SK-N-SH (cell line): ENCODE measurements around the gene NDUFB11. TPM values are rescaled to one million over a fixed set of nuclear protein-coding genes. Genes with fewer than 3 reads are reported as not detected.

Experiments
- CTCF ChIA-PET: fragments of 300-600, 350-600 bp; formaldehyde crosslinking; extraction: SDS; loops from one replicate; lab custom pipeline; 2021; lab: Yijun Ruan, JAX
- POLR2A ChIA-PET: fragments of 350-600 bp; sonication (Branson Sonifier 250); formaldehyde crosslinking; extraction: SDS; loops from one replicate; lab custom pipeline; 2020; ENCODE audit warnings: antibody characterized with exemption, inconsistent platforms; lab: Yijun Ruan, JAX
- DNase-seq: peaks from one replicate; pipeline ENCODE4 v3.0.0; 2012
- H2AFZ ChIP-seq: fragments of 200-600 bp; sonication (generic); 2 replicates; pipeline ENCODE4 v1.8.1; 2016; ENCODE audit warnings: antibody characterized with exemption, mild to moderate bottlenecking, low read depth
- H3F3A ChIP-seq: fragments of 200-600 bp; sonication (generic); replicated peaks from 2 replicates; pipeline ENCODE3; 2016; ENCODE audit warnings: antibody characterized with exemption, mild to moderate bottlenecking; ENCODE audit not compliant: insufficient read depth
- H3K27ac ChIP-seq, 2 experiments: fragments of 200-500 bp in 1 of 2; fragments of 200-600 bp in 1 of 2; sonication (Bioruptor generic) in 1 of 2; sonication (generic), shearing (Covaris generic) in 1 of 2; 2 replicates each; pipeline versions ENCODE4 v1.5.1 to v1.6.1; 2014 to 2016; ENCODE audit warnings: low read depth in 2 of 2, inconsistent platforms in 1 of 2, low read length in 1 of 2, mild to moderate bottlenecking in 1 of 2, mixed read lengths in 1 of 2
- H3K27me3 ChIP-seq: fragments of 200-600 bp; sonication (generic), shearing (Covaris generic); 2 replicates; pipeline ENCODE4 v1.6.1; 2016; ENCODE audit warnings: mixed run types; ENCODE audit not compliant: insufficient read depth
- H3K36me3 ChIP-seq, 2 experiments: fragments of 200-500 bp in 1 of 2; fragments of 200-600 bp in 1 of 2; sonication (Bioruptor generic) in 1 of 2; sonication (generic) in 1 of 2; replicated peaks in 1 of 2; 2 replicates each; pipeline versions ENCODE3 to v1.5.1; 2014 to 2016; ENCODE audit warnings: low read length in 1 of 2, mild to moderate bottlenecking in 1 of 2; ENCODE audit not compliant: insufficient read depth in 2 of 2, control insufficient read depth in 1 of 2
- H3K4me1 ChIP-seq, 2 experiments: fragments of 200-500 bp in 1 of 2; fragments of 200-600 bp in 1 of 2; sonication (Bioruptor generic) in 1 of 2; sonication (generic), shearing (Covaris generic) in 1 of 2; 2 replicates each; pipeline versions ENCODE4 v1.5.1 to v1.6.1; 2014 to 2016; ENCODE audit warnings: low read depth in 1 of 2, low read length in 1 of 2, mixed run types in 1 of 2; ENCODE audit not compliant: insufficient read depth in 2 of 2, control insufficient read depth in 1 of 2
- H3K4me2 ChIP-seq: fragments of 200-600 bp; sonication (generic), shearing (Covaris generic); 2 replicates; pipeline ENCODE4 v1.6.1; 2017; ENCODE audit warnings: mixed run types
- H3K4me3 ChIP-seq, 2 experiments: fragments of 200-500 bp in 1 of 2; fragments of 200-600 bp in 1 of 2; sonication (Bioruptor generic) in 1 of 2; sonication (generic), shearing (Covaris generic) in 1 of 2; 2 replicates each; pipeline versions ENCODE4 v1.5.1 to v1.8.1; 2014 to 2016; ENCODE audit warnings: low read depth in 2 of 2, inconsistent platforms in 1 of 2, low read length in 1 of 2, mild to moderate bottlenecking in 1 of 2, mixed read lengths in 1 of 2, moderate library complexity in 1 of 2
- H3K79me2 ChIP-seq: fragments of 200-600 bp; sonication (generic); 2 replicates; pipeline ENCODE4 v1.8.1; 2017; ENCODE audit warnings: mild to moderate bottlenecking; ENCODE audit not compliant: insufficient read depth
- H3K9ac ChIP-seq: fragments of 200-600 bp; sonication (generic); 2 replicates; pipeline ENCODE4 v1.6.1; 2017; ENCODE audit warnings: mixed run types
- H3K9me2 ChIP-seq: fragments of 200-600 bp; sonication (generic); 2 replicates; pipeline ENCODE4 v1.6.1; 2017; ENCODE audit warnings: mixed run types
- H3K9me3 ChIP-seq: fragments of 200-600 bp; sonication (generic); 2 replicates; pipeline ENCODE4 v1.6.1; 2017; ENCODE audit warnings: mixed run types, mild to moderate bottlenecking, moderate library complexity
- H4K20me1 ChIP-seq: fragments of 200-600 bp; sonication (generic); 2 replicates; pipeline ENCODE4 v1.6.1; 2017; ENCODE audit warnings: mild to moderate bottlenecking, mixed run types; ENCODE audit not compliant: insufficient read depth
- CTCF ChIP-seq: fragments of 200-600 bp; sonication (generic); IDR thresholded peaks from 2 replicates; pipeline ENCODE4 v1.6.1; 2017; ENCODE audit warnings: antibody characterized with exemption, mild to moderate bottlenecking, moderate library complexity
- ELF1 ChIP-seq: IDR thresholded peaks from 2 replicates; pipeline ENCODE4 v1.4.0; 2012
- FOXM1 ChIP-seq: IDR thresholded peaks from 2 replicates; pipeline ENCODE4 v1.4.0; 2012; ENCODE audit warnings: low read depth, mild to moderate bottlenecking
- GABPA ChIP-seq: IDR thresholded peaks from 2 replicates; pipeline ENCODE4 v1.4.0; 2012; ENCODE audit warnings: low read depth, mild to moderate bottlenecking
- MAX ChIP-seq: IDR thresholded peaks from 2 replicates; pipeline ENCODE4 v1.4.0; 2012; ENCODE audit warnings: low read depth
- MEF2A ChIP-seq: IDR thresholded peaks from 2 replicates; pipeline ENCODE4 v1.4.0; 2012; ENCODE audit warnings: low read depth, borderline replicate concordance
- MXI1 ChIP-seq: IDR thresholded peaks from 2 replicates; pipeline ENCODE4 v1.6.1; 2012; ENCODE audit warnings: mild to moderate bottlenecking, low read depth, low read length, improper control_type of control experiment
- NFIC ChIP-seq: IDR thresholded peaks from 2 replicates; pipeline ENCODE4 v1.4.0; 2012; ENCODE audit warnings: borderline replicate concordance
- PBX3 ChIP-seq: IDR thresholded peaks from 2 replicates; pipeline ENCODE4; 2012
- RAD21 ChIP-seq: IDR thresholded peaks from 2 replicates; pipeline ENCODE4 v1.6.1; 2012; ENCODE audit warnings: mild to moderate bottlenecking, low read length
- RFX5 ChIP-seq: IDR thresholded peaks from 2 replicates; pipeline ENCODE4 v1.6.1; 2012; ENCODE audit warnings: mild to moderate bottlenecking, improper control_type of control experiment, low read length
- RXRA ChIP-seq: IDR thresholded peaks from 2 replicates; pipeline ENCODE4 v1.4.0; 2012; ENCODE audit warnings: low read depth, mild to moderate bottlenecking, borderline replicate concordance
- TAF1 ChIP-seq: IDR thresholded peaks from 2 replicates; pipeline ENCODE4 v1.6.1; 2012; ENCODE audit warnings: low read depth, mild to moderate bottlenecking, low read length, moderate library complexity, borderline replicate concordance
- TCF12 ChIP-seq: IDR thresholded peaks from 2 replicates; pipeline ENCODE4 v1.4.0; 2012
- YY1 ChIP-seq: IDR thresholded peaks from 2 replicates; pipeline ENCODE4 v1.4.0; 2012; ENCODE audit warnings: low read depth, mild to moderate bottlenecking
- ZBTB33 ChIP-seq: IDR thresholded peaks from 2 replicates; pipeline ENCODE4 v1.4.0; 2012; ENCODE audit warnings: low read depth, borderline replicate concordance
- WGBS: methylation state at CpG from one replicate; pipeline ENCODE4 v1.1.6; 2017; ENCODE audit warnings: low lambda C conversion rate; 5-methylcytosine and 5-hydroxymethylcytosine counted together
- polyA plus RNA-seq, 3 experiments: library from polyadenylated mRNA; depleted of rRNA; stranded (reverse); fragments of >200 nt; gene quantifications; 2 replicates each; pipeline ENCODE4 v1.2.3, GENCODE V29; 2012

Gene NDUFB11
- polyA plus RNA-seq, 1 of the 3 experiments (the other 2 are of a cell fraction): 107 TPM

GRCh38 chrX:47129899-47130358, 14.6 kb downstream of the NDUFB11 start:
- peaks cover 8% of the 10 kb centered on the region; the same call in 1 of the 2 replicates for H3K27me3 ChIP-seq
- no peaks in the 10 kb centered on the region for H3K9me2 ChIP-seq
- no peak overlapping the region for H2AFZ ChIP-seq
- peaks cover 4% of the 10 kb centered on the region; the same call in 1 of the 2 replicates for H3K79me2 ChIP-seq
- WGBS: 16% methylated on average over 11 of the region's 11 CpGs
- POLR2A ChIA-PET: interaction anchor here (1.0 to 3.0 kb wide), 2 partner anchors 14 to 152 kb away, joined by 4 to 19 read pairs; partner anchors contain the start of genes NDUFB11 and RBM10
- no peak for DNase-seq
- peak overlapping the region; percentile 68 for H3K4me2 ChIP-seq
- no peaks in the 10 kb centered on the region for H3K36me3 ChIP-seq
- H3K4me3 ChIP-seq: peak overlapping the region; percentile 50 to 70
- no peaks in the 10 kb centered on the region for H4K20me1 ChIP-seq
- peak overlapping the region; percentile 64; the same call in 1 of the 2 replicates for H3K9ac ChIP-seq
- TF ChIP-seq NFIC (no peak), MEF2A (no peak), RXRA (no peak), TAF1 (no peak), TCF12 (no peak), GABPA (no peak), ZBTB33 (no peak), PBX3 (no peak), FOXM1 (no peak), RFX5 (no peak), ELF1 (no peak), RAD21 (no peak)
- H3K9me3 ChIP-seq: no peaks in the 10 kb centered on the region
- H3F3A ChIP-seq: no peaks in the 10 kb centered on the region
- H3K27ac ChIP-seq: peak overlapping the region; percentile 39 to 82; a peak in 3 of 4 replicates
- CTCF ChIA-PET: interaction anchor here (1.6 to 3.0 kb wide), 2 partner anchors 15 to 36 kb away, joined by 3 to 9 read pairs; partner anchors contain the start of genes NDUFB11 and RBM10
- H3K4me1 ChIP-seq: peaks cover 0 to 2% of the 10 kb centered on the region in 2 experiments; a peak in 1 of 4 replicates

GRCh38 chrX:47129157-47129898, 15.2 kb downstream of the NDUFB11 start:
- Histone ChIP-seq H3F3A (no peaks in the 10 kb centered on the region), H3K36me3 (no peaks in the 10 kb centered on the region), H3K79me2 (peaks cover 4% of the 10 kb centered on the region; the same call in 1 of the 2 replicates), H3K4me1 (peaks cover 0 to 2% of the 10 kb centered on the region in 2 experiments; a peak in 1 of 4 replicates), H3K9me2 (no peaks in the 10 kb centered on the region), H3K27ac (peak overlapping the region; percentile 64 to 82), H4K20me1 (no peaks in the 10 kb centered on the region), H3K4me2 (peak overlapping the region; percentile 68), H3K27me3 (peaks cover 8% of the 10 kb centered on the region; the same call in 1 of the 2 replicates), H3K4me3 (peak overlapping the region; percentile 50 to 70), H3K9me3 (no peaks in the 10 kb centered on the region), H3K9ac (peak overlapping the region; percentile 64; the same call in 1 of the 2 replicates), H2AFZ (peak overlapping the region; percentile 74; the same call in 1 of the 2 replicates)
- CTCF ChIA-PET: interaction anchor here (1.1 to 3.0 kb wide), 3 partner anchors 15 to 369 kb away, joined by 3 to 9 read pairs (median 3); partner anchors contain the start of genes NDUFB11 and RBM10
- WGBS: 18% methylated on average over 31 of the region's 31 CpGs
- peak; percentile 82 for DNase-seq
- POLR2A ChIA-PET: interaction anchor here (1.0 to 3.0 kb wide), 2 partner anchors 15 to 151 kb away, joined by 4 to 19 read pairs; partner anchors contain the start of genes NDUFB11 and RBM10
- TF ChIP-seq MAX (peak; percentile 43; the same call in 1 of the 2 replicates), ZBTB33 (peak; percentile 76), PBX3 (peak; percentile 99), MXI1 (peak; percentile 89), RFX5 (peak; percentile 70), TAF1 (peak; percentile 33; the same call in 1 of the 2 replicates), CTCF (no peak), ELF1 (peak; percentile 40), YY1 (no peak)
